IMR-90 (cell line): ENCODE data around the gene IRAK3. TPM values are rescaled to one million over a fixed set of nuclear protein-coding genes. Genes with fewer than 3 reads are reported as not detected.
A peak's percentile ranks its signal among the peaks of the same experiment; 100 is the strongest.

Source experiments
- ATAC-seq: fragments of 200-7000 bp; cut with Tn5 transposase; 2 replicates; pipeline ENCODE4 v1.9.1; 2020; ENCODE audit warnings: low read depth, mild to moderate bottlenecking, moderate library complexity
- BruUV-seq: library from RNA; stranded (reverse); fragments of 400-500 nt; replicated peaks from 2 replicates; lab custom pipeline; 2021; lab: Mats Ljungman, UMichigan
- CTCF ChIA-PET: fragments of 300-600 bp; formaldehyde crosslinking; extraction: SDS; loops from one replicate; lab custom pipeline; 2021; ENCODE audit warnings: antibody characterized with exemption; lab: Yijun Ruan, JAX
- POLR2A ChIA-PET: fragments of 300-600 bp; sonication (Branson Sonifier 250); formaldehyde crosslinking; loops from one replicate; lab custom pipeline; 2022; ENCODE audit warnings: antibody characterized with exemption; ENCODE audit not compliant: unreplicated experiment; lab: Charles Lee
- DNase-seq: peaks from one replicate; pipeline ENCODE4 v3.0.0; 2013
- H2AFZ ChIP-seq: replicated peaks from 2 replicates; pipeline ENCODE3; 2013; ENCODE audit warnings: low read length, mild to moderate bottlenecking; ENCODE audit not compliant: poor library complexity
- H2AK5ac ChIP-seq: 2 replicates; pipeline ENCODE4 v1.6.1; 2013; ENCODE audit warnings: low read depth, low read length, inconsistent platforms
- H2AK9ac ChIP-seq: replicated peaks from 2 replicates; pipeline ENCODE3; 2013; ENCODE audit warnings: mild to moderate bottlenecking, low read depth, low read length, moderate library complexity; ENCODE audit not compliant: poor library complexity
- H2BK120ac ChIP-seq: 2 replicates; pipeline ENCODE4 v1.6.1; 2013; ENCODE audit warnings: low read depth, low read length, inconsistent platforms
- H2BK15ac ChIP-seq: 3 replicates; pipeline ENCODE4 v1.6.1; 2013; ENCODE audit warnings: low read depth, low read length, inconsistent platforms
- H2BK20ac ChIP-seq: 2 replicates; pipeline ENCODE4 v1.6.1; 2013; ENCODE audit warnings: low read depth, mild to moderate bottlenecking, inconsistent platforms, low read length, moderate library complexity
- H2BK5ac ChIP-seq: 2 replicates; pipeline ENCODE4 v1.6.1; 2013; ENCODE audit warnings: mild to moderate bottlenecking, low read depth, low read length, inconsistent platforms; ENCODE audit not compliant: poor library complexity, severe bottlenecking
- H3K14ac ChIP-seq: replicated peaks from 2 replicates; pipeline ENCODE4 v1.6.1; 2013; ENCODE audit warnings: low read depth, low read length, inconsistent platforms
- H3K18ac ChIP-seq: 2 replicates; pipeline ENCODE4 v1.6.1; 2013; ENCODE audit warnings: low read depth, low read length, control low read depth
- H3K23ac ChIP-seq: 2 replicates; pipeline ENCODE4 v1.6.1; 2013; ENCODE audit warnings: low read depth, low read length, inconsistent platforms
- H3K27ac ChIP-seq: 2 replicates; pipeline ENCODE4 v1.5.1; 2013; ENCODE audit warnings: mild to moderate bottlenecking, control low read depth, low read length; ENCODE audit not compliant: insufficient read depth
- H3K27me3 ChIP-seq: 2 replicates; pipeline ENCODE4 v1.6.1; 2013; ENCODE audit warnings: low read length; ENCODE audit not compliant: control insufficient read depth, insufficient read depth
- H3K36me3 ChIP-seq: 2 replicates; pipeline ENCODE4 v1.6.1; 2013; ENCODE audit warnings: low read length, mixed read lengths; ENCODE audit not compliant: control insufficient read depth, insufficient read depth
- H3K4ac ChIP-seq: 2 replicates; pipeline ENCODE4 v1.6.1; 2013; ENCODE audit warnings: low read depth, low read length, inconsistent platforms
- H3K4me1 ChIP-seq: 2 replicates; pipeline ENCODE4 v1.6.1; 2013; ENCODE audit warnings: low read length, mixed read lengths; ENCODE audit not compliant: control insufficient read depth, insufficient read depth
- H3K4me2 ChIP-seq: 2 replicates; pipeline ENCODE4 v1.6.1; 2013; ENCODE audit warnings: low read depth, mild to moderate bottlenecking, control low read depth, low read length, moderate library complexity
- H3K4me3 ChIP-seq: 2 replicates; pipeline ENCODE4 v1.5.1; 2013; ENCODE audit warnings: low read depth, mild to moderate bottlenecking, control low read depth, low read length, moderate library complexity; ENCODE audit not compliant: insufficient read depth
- H3K56ac ChIP-seq: 2 replicates; pipeline ENCODE4 v1.6.1; 2013; ENCODE audit warnings: low read length, inconsistent platforms; ENCODE audit not compliant: insufficient read depth; ENCODE audit errors: extremely low read depth
- H3K79me1 ChIP-seq, 2 experiments: 2 replicates each; pipeline ENCODE4 v1.6.1; 2013; ENCODE audit warnings: low read length in 2 of 2, inconsistent platforms in 1 of 2, low read depth in 1 of 2
- H3K9ac ChIP-seq: 2 replicates; pipeline ENCODE4 v1.6.1; 2013; ENCODE audit warnings: low read depth, low read length, control low read depth
- H3K9me1 ChIP-seq: 2 replicates; pipeline ENCODE4 v1.6.1; 2013; ENCODE audit warnings: low read length, inconsistent platforms; ENCODE audit not compliant: insufficient read depth
- H3K9me3 ChIP-seq: 2 replicates; pipeline ENCODE4 v1.6.1; 2013; ENCODE audit warnings: low read length; ENCODE audit not compliant: control insufficient read depth, insufficient read depth
- H4K20me1 ChIP-seq: 2 replicates; pipeline ENCODE4 v1.6.1; 2013; ENCODE audit warnings: low read length, inconsistent platforms; ENCODE audit not compliant: insufficient read depth
- H4K5ac ChIP-seq: 2 replicates; pipeline ENCODE4 v1.6.1; 2013; ENCODE audit warnings: mild to moderate bottlenecking, low read depth, low read length, control low read depth
- H4K8ac ChIP-seq, 2 experiments: 2 replicates each; pipeline ENCODE4 v1.6.1; 2013; ENCODE audit warnings: low read depth in 2 of 2, low read length in 2 of 2, control low read depth in 1 of 2, inconsistent platforms in 1 of 2
- H4K91ac ChIP-seq: 2 replicates; pipeline ENCODE4 v1.6.1; 2013; ENCODE audit warnings: low read depth, low read length, inconsistent platforms; ENCODE audit not compliant: insufficient read depth
- CEBPB ChIP-seq: IDR thresholded peaks from 2 replicates; pipeline ENCODE4 v1.6.1; 2012; ENCODE audit warnings: low read depth, low read length, improper control_type of control experiment
- MAFK ChIP-seq: IDR thresholded peaks from 2 replicates; pipeline ENCODE4 v1.6.1; 2012; ENCODE audit warnings: low read depth, low read length, improper control_type of control experiment
- MAZ ChIP-seq: IDR thresholded peaks from 2 replicates; pipeline ENCODE4 v1.6.1; 2012; ENCODE audit warnings: low read depth, mild to moderate bottlenecking, low read length, improper control_type of control experiment, moderate library complexity, borderline replicate concordance
- RFX5 ChIP-seq: IDR thresholded peaks from 2 replicates; pipeline ENCODE4 v1.8.0; 2012; ENCODE audit warnings: low read depth, mild to moderate bottlenecking, low read length, moderate library complexity
- WGBS, 2 experiments: methylation state at CpG; one replicate each; pipeline versions ENCODE4 v1.1.5 to v1.1.7; 2013; ENCODE audit warnings: missing lambda C conversion rate in 2 of 2; ENCODE audit not compliant: insufficient read length in 1 of 2; ENCODE audit errors: extremely low coverage in 2 of 2; 5-methylcytosine and 5-hydroxymethylcytosine counted together
- dilution Hi-C: fragments of 300-500 bp; cut with HindIII; formaldehyde crosslinking; loops from one replicate; pipeline ENCODE4 v1.14.3; 2018; ENCODE audit warnings: low sequenced_read_pairs; ENCODE audit not compliant: unreplicated experiment
- in situ Hi-C: fragments of 300-500 bp; cut with MboI; formaldehyde crosslinking; loops from 3 replicates; pipeline ENCODE4 v1.14.3; 2019; ENCODE audit warnings: low sequenced_read_pairs, inconsistent platforms, mixed read lengths
- intact Hi-C: fragments of 100-400 bp; cut with micrococcal nuclease; formaldehyde crosslinking; loops from 2 replicates; pipeline ENCODE4 v1.10.0; 2022
- polyA plus RNA-seq, 3 experiments: library from polyadenylated mRNA; depleted of rRNA; stranded (reverse); fragments of >200 nt; gene quantifications; 2 replicates each; pipeline ENCODE4 v1.2.3, GENCODE V29; 2012; ENCODE audit warnings: low replicate concordance in 1 of 3
- total RNA-seq: library from RNA; depleted of rRNA; stranded (reverse); fragments of >200 nt; gene quantifications from 2 replicates; pipeline ENCODE4 v1.2.3, GENCODE V29; 2012

The IRAK3 gene
- total and polyA plus RNA-seq, 2 of the 4 experiments (the other 2 are of a cell fraction) = 0.53 to 0.72 TPM

- H2AK5ac ChIP-seq = no peak overlapping the region
- no peak overlapping the region for H3K9ac ChIP-seq
- no peak overlapping the region for H2BK120ac ChIP-seq
- peaks cover 3% of the 10 kb centered on the region for H3K27me3 ChIP-seq
- H2BK5ac ChIP-seq = no peak overlapping the region
- no peaks in the 10 kb centered on the region for H3K9me1 ChIP-seq
- dilution Hi-C loops (no loop called here), in situ Hi-C loops (no loop called here), intact Hi-C loops (no loop called here)
- no peaks in the 10 kb centered on the region for H3K9me3 ChIP-seq
- H3K27ac ChIP-seq = no peak overlapping the region
- H3K23ac ChIP-seq = no peak overlapping the region
- ATAC-seq = peak; percentile 92
- H2BK20ac ChIP-seq = no peak overlapping the region
- 100% methylated on average over 1 of the region's 7 CpGs; no CpG with 5 or more reads in 1 of the 2 experiments for WGBS, 2 experiments
- H2BK15ac ChIP-seq = no peak overlapping the region
- H3K4me2 ChIP-seq = no peak overlapping the region
- no peaks in the 10 kb centered on the region for H3K36me3 ChIP-seq
- H4K5ac ChIP-seq = no peak overlapping the region
- no peak overlapping the region for H4K91ac ChIP-seq
- CTCF ChIA-PET = no interaction called here
- no peaks in the 10 kb centered on the region for H4K20me1 ChIP-seq
- no peak overlapping the region for H3K18ac ChIP-seq
- no peak overlapping the region for H2AK9ac ChIP-seq
- no peak overlapping the region for H3K4ac ChIP-seq
- BruUV-seq = no TSS peak
- peak; percentile 83 for DNase-seq
- no peaks in the 10 kb centered on the region for H3K79me1 ChIP-seq
- H3K14ac ChIP-seq = no peak overlapping the region
- TF ChIP-seq CEBPB (peak; percentile 86), RFX5 (no peak), MAZ (no peak), MAFK (peak; percentile 38; the same call in 1 of the 2 replicates)
- no peak overlapping the region for H2AFZ ChIP-seq
- H4K8ac ChIP-seq = no peak overlapping the region
- POLR2A ChIA-PET = no interaction called here
- peaks cover 1% of the 10 kb centered on the region; the same call in 1 of the 2 replicates for H3K4me1 ChIP-seq
- H3K56ac ChIP-seq = no peak overlapping the region
- H3K4me3 ChIP-seq = no peak overlapping the region
Observed at GRCh38 chr12:66241061-66242043, 52.3 kb downstream of the IRAK3 start.
